Endothelial cell of hepatic sinusoid (primary cell): ENCODE results near the gene BCLAF1.
"Not testable (repeated sequence)": the region's sequence is repeated elsewhere in the genome, so short reads cannot be mapped to it uniquely, and the experiment has no call there.

Experiments
- in situ Hi-C: cut with HindIII; loops from 2 replicates; pipeline ENCODE4 v1.10.0; 2017; ENCODE audit warnings: low sequenced_read_pairs

The BCLAF1 gene

DNA sequence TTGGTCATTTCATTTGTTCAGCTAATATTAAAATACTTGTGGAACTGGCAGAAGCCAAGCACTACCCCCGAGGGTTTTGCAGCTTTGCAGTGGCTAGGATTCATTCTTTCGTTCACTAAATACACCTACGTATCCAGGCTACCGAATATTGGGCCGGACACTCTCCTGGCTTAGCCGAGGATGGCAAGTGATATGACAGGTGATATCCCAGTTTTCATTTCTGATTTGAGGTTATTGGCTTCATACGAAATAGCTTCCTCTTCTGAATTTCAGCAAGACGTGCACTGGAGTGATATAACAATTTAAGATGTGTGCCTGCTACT lies 39.0 kb downstream of the BCLAF1 start:
- in situ Hi-C loops, result no loop called here

DNA sequence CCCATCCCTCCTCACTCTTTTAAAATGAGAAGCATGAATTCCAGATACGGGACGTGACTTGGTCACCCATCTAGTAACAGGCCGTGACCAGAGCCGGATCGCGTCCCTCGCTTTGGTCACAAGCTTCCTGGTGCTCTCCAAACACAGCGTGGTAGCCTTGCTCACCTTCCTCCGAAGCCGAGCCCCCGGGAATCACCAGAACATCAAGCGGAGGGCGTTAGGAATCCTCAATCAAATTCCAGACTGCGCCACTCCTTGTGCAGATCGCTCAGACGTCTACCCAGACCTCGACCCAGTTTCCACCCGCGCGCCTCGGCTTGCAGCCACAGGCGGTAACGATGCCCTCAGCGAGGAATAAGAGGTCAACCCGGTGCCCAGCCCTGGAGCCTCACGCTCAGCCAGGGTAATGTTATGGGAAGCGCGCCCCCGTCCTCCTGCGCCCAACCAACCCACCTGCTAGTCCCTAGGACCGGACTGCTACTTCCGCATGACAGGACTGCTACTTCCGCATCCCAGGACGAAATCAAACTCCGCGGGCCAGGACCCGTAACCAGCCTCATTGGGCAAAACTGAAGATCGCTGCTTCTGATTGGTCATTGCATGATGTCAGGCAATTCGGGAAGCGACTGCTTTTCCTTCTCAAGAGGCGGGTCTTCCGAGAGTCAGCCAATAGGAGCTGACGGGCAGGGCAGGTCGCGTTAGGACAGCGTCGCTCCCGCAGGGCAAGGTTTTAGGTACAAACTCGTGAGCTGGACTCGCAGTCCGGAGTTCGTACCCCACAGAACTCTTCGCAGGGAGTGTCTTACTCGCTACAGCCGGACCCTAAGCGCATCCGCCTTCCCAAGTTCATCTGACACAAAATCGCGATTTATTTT lies 39.6 kb downstream of the BCLAF1 start, which contains the start of gene MTFR2:
Gene MTFR2 (minus strand): TSS at position 501 of the 875 bp plus-strand sequence. CDS start 1,212 bp downstream, outside the sequence.
- in situ Hi-C loops, result no loop called here

DNA sequence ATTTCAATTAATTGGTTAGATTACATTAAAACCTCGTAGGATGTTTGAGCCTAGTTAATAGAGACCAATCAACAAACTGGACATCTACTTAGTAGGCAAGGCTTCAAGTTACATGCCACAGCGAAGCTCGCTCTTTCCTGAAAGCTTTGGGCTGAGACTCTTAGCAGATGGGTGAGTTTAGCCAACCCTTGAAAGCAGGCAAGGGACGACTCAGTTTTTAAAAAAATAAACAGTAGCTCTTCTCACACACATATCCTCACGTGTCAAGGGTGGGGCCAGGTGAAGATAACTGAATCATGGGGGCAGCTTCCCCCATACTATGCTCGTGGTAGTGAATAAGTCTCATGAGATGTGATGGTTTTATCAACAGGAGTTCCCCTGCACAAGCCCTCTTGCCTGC lies 40.3 kb downstream of the BCLAF1 start:
- in situ Hi-C loops, result no loop called here

DNA sequence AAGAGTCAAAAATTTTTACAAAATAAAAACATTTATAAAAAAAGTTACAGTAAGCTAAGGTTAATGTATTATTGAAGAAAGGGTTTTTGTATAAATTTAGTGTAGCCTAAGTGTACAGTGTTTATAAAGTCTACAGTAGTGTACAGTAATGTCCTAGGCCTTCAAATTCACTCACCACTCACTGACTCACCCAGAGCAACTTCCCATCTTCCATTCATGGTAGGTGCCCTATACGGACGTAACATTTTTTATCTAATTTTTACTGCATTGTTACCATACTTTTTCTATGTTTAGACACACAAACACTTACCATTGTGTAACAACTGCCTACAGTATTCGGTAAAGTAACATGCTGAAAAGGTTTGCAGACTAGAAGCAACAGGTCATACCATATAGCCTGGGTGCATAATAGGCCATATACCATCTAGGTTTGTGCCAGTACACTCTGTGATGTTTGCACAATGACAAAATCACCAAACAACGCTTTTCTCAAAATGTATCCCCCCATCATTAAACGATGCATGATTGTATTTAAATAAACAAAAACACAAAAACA lies 45.5 kb downstream of the BCLAF1 start:
- in situ Hi-C loops, result no loop called here

DNA sequence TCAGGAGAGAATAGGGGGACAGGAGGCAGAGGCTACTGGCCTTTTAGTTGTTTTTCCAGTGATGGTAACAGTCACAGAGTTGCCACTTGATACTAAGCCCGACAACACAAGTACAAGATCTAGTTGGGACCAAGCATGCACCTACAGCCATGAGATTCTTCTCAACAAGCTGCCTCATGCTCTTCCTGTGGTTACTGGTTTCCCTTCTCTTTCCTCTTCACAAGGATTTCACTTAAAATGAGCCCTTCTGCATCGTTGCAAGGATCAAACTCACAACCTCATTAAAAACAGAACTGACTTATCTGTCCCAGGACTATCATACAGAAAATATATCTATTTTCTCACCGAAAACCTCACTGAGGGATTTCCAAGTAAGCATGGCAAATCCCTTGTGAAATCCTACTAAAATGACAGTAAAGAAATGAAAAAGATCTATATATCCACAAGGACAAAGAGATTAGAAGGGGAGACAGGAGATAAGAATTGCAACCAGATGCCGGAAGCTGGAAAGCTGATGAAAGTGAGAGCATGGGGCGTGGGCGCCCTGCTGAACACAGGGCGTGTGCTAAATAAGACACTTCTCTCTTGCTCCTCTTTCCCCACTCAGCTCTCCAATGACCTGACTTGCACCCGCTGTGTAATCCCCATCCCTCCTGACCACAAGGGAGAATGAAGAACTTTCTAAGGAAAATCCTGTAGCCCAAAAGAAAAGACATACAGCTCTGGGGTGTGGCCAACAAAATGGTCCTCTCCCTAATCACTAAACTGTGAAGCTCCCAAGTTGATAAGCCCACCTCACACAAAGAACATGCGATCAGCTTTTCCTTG lies 53.0 kb downstream of the BCLAF1 start:
- in situ Hi-C loops, result no loop called here

DNA sequence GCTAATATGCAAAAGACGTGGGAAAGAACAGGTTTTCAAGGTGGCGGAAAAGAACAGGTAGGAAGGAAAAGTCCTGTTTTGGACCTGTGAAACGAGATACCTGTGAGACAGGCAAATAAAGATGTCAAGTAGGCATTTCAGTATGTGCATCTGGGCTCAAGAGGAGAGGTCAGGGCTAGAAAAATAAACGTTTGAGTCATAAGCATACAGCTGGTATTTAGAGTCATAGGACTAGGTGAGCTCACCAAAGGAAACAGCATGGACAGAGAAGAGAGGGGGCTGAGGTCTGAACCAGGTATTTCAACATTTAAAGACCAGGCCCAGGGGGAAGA lies 54.4 kb downstream of the BCLAF1 start:
- in situ Hi-C loops, result no loop called here

DNA sequence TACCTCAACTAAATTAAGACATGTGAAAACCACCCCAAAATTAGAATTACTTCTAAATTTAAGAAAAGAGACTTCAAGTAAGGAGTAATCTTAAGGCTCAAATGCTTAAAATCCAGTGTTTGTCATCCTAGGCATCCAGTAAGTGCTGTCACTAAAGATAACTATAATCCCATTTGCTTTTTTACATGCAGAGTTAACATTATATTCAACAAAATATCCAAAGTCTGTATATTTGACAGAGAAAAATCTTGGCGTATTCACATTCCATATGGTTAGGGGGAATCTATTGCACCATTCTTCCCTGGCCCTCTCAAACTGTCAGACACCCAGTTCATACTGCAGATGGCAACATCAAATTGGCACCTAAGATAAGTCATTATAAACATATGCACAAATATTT lies 56.9 kb downstream of the BCLAF1 start:
- in situ Hi-C loops, result no loop called here

DNA sequence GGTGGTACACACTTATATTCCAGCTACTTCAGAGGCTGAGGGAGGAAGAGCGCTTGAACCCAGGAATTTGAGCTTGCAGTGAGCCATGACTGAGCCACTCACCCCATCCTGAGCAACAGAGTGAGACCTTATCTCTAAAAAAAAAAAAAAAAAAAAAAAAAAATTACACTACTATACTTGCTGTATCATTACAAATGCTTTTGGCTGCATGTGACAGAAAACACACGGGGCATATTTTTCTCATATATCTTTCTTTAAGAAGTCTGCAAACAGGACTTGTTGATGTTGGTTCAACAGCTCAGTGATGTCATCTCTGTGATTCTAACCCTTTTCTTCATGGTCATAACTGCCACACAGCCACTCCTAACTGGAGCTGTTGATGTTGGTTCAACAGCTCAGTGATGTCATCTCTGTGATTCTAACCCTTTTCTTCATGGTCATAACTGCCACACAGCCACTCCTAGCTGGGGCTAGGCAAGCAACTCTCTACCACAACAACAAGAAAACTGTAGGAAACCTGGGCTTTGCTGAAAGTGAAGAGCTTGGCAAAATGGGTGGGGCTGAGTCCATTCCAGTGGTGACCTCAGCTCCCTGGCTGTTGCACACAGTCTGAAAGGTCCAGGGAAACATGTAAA lies 59.3 kb downstream of the BCLAF1 start:
- in situ Hi-C loops, result no loop called here

DNA sequence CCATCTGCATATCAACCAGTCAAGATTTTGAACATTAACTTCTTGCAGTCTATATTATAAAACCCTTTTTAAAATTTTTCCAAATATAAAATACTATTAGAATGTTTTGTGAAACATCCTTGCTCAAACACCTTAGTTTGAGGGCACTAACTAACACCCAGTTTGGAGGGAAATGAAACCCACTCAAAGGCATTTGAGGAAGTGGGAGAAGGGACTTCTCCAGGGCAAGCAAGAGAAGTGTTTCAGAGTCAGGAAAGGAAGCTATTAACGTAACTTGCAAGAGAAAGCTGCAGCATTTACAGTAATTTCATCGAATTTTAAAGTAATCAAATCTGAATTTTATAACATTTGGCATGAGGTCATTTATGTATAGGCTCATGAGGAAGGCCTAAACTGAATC lies 60.8 kb downstream of the BCLAF1 start:
- in situ Hi-C loops, result no loop called here

DNA sequence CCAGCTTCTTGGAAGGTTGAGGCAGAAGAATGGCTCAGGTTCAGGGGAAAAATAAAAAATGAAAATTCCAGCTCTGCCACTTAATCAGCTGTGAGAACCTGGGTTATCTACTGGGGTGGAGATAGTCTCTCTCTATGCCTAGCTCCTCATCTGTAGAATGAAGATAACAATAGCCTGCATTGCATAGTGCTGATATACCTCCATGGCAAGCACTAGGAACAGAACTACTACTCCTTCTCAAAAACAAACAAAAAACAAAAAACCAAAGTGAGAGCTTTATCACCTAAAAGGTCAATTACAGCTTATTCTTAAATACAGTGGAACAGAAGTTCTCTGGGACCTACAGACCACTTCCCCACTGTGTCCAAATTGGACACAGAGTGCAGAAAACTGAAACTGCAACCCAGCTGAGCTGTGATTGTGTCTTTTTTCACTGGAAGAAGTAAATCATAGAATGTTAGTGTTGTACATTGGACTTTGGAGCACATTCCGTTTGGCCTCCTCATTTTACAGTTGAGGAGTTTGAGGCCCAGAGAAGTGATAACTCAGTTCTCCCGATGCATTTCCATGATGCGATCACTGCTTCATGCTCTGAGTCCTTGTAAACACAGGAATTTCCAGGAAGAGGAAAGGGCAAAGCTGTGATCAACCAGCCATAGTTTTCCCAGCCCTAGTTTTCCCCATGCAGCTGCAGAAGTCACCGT lies 62.8 kb downstream of the BCLAF1 start:
- in situ Hi-C loops, result no loop called here

DNA sequence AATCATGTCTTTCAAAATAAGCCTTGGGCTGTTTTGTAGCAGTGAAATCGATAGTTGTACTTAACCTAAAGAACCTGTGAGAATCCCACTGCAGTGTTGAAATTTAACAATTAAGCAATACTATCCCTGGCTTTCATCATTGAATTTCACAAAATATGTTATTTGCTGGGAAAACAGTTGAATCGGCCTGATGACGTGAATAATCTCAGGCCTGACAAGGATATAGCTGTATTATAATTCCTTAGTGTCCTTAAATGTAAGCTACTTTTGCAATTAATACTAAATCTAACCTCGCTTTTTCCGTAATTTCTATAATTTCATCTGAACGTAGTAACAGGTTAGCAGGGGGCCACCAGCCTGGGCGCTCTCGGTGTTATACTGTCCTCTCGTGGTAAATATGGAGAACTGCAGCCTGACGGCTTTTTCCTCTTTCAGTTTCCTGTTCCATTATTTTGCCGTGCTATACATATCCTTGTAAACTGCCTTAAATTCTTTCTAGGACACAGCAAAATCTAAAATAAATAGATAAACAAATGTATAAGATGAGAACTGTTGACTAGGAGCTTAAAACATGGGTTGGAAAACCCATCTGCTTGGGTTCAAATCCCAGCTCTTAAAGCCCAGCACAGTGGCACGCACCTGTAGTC lies 63.5 kb downstream of the BCLAF1 start:
- in situ Hi-C loops, result no loop called here

DNA sequence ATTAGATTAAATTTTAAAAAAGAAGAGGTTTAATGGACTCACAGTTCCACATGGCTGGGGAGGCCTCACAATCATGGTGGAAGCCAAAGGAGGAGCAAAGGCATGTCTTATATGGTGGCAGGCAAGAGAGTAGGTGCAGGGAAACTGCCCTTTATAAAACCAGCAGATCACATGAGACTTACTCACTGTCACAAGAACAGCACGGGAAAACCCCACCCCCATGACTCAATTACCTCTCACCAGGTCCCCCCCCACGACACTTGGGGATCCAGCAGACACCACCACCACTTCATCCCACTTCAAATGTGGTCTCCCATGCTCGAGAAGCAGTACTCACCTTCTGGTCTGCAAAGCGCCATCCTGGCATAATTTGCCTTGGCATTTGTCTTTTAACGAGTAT lies 64.2 kb downstream of the BCLAF1 start:
- in situ Hi-C loops, result no loop called here

DNA sequence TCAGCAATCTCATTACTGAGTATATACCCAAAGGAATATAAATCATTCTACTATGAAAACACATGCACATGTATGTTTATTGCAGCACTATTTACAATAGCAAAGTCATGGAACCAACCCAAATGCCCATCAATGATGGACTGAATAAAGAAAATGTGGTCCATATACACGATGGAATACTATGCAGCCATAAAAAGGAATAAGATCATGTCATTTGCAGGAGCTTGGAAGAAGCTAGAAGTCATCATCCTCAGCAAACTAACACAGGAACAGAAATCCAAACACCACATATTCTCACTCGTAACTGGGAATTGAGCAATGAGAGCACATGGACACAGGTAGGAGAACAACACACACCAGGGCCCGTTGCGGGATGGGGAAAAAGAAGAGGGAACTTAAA lies 64.7 kb downstream of the BCLAF1 start:
- in situ Hi-C loops, result not testable (repeated sequence)

DNA sequence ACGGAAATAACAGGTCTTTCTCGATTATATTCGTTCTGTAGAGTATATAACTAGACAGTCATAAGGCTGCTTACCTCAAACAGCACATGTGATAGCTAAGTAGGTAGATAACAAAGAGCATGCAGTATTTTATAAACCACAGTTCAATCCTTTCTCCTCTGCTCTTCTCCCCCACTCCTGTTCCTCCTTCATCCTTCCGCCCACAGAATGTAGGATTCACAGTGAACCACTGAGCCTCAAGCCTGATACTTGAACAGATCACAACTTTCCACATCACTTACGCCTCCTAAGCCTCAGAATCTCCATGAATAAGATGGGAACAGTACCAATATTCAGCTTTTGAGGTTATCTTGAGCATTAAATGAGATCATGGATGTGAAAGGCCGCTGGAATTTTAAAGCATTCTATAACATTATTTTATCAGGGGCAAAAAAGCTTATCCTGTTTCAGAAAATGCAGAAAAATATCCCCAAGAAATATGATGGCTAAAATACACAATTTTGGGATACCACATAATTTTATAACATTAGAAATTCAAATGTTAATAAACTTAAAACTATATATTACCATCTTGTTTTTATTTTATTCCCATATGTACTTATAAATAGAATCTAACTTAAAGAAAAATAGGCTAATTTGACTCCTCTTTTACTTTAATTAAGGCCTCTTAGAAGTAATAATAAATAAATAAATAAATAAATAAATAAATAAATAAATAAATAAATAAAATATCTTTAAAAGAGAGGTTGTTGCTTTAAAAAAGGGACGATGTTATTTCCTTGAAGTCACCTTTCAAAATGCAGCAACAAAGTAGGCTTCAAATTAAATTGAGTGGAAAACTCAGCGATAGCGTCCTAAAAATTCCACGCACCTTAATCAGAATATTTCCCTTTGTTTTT lies 72.9 kb downstream of the BCLAF1 start:
- in situ Hi-C loops, result no loop called here

DNA sequence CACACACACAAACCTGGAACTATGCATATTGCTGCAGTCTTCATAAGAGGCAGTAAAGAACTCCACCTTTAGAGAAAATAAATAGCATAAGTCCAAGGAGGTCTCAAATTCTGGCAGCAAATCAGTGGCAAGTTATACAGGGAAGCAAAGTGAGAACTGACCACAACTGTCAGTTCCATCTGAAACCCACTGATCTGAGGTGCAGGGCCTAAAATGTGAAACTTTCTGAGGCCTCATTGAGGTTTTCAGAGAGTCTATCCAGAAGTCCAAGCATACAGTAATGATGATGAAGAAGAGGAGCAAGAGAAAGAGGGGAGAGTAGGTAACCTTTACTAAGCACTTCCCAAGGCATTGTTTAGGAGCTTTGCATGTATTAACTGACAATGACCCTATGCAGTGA lies 75.8 kb downstream of the BCLAF1 start:
- in situ Hi-C loops, result no loop called here

DNA sequence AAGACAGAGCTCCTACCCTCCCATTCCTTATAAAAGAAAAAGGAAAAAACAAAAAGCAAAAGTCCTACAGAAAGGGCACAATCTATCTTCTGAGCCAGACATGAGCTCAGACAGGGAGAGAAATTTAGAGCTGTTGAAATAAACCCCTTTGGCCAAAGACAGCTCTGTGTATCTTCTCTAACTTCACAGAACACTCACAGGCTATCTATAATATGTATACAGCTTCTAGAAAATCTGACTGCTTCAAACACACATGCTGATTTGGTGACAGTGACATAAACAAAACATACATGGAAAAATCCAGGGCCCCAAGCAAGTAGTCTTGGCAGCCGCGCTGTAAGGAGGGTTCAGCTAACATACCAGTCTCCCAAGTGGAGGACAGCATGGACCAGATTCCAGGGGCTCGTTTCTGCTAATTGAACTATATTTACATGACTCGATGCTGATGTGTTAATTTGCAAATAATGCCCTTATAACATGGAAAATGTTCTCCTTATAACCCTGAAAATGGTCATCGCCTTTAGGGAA lies 76.6 kb downstream of the BCLAF1 start:
- in situ Hi-C loops, result no loop called here

DNA sequence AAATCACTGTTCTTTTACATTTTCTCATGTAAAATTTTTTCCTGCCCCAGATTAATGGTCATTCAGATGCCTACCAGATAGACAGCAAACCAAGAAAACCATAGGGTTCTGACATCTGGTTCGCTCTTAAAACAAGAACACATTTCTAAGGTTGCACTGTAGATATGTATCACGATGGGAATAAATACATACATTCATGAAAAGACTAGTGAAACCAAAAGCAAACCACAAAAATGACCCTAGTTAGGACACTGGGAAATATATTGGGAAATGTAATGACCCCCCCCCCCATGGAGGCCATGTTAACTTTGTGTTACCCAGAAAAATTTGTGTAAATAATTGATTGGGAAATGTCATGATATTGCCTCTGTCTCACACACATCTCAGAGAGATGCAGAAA lies 77.0 kb downstream of the BCLAF1 start:
- in situ Hi-C loops, result no loop called here

DNA sequence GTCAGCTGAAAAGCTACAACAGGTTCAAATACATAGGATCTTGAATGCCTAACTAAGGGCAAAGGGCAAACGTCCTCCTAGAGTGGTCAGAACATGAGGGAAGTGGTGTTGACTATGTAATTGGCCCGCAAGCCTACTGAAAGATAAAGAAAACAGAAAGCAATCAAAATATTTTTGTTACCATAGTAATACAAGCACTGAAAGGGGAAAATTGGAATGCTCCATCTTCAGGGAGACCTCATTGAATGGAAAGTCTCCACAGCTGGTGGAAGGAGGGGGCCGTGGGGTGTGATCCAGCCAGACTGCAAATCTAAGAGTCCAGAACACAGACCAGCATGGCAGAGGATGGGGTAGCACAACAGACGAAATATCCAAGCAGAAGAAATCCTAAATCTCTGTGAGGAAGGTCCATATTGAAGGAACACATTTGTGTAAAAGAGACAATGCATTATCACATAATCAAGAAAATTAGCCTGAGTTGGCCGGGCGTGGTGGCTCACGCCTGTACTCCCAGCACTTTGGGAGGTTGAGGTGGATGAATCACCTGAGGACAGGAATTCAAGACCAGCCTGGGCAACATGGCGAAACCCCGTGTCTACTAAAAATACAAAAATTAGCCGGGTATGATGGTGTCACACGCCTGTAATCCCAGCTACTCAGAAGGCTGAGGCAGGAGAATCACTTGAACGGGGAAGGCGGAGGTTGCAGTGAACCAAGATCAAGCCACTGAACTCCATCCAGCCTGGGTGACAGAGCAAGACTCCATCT lies 79.1 kb downstream of the BCLAF1 start:
- in situ Hi-C loops, result no loop called here
